Measurements from ENCODE around the gene CDKN2D.

Gene CDKN2D

GRCh38 chr19:10517760-10518443 is 50.9 kb downstream of the CDKN2D start:
- ChIA-PET CTCF (interaction anchor here (1.1 to 3.6 kb wide), 4 partner anchors 10 to 127 kb away, joined by 4 to 14 read pairs (median 10); no protein-coding TSS in a partner anchor), POLR2A (interaction anchor here (0.7 kb wide), 1 partner anchor 52 kb away, joined by 3 read pairs; no protein-coding TSS in a partner anchor)
- peak overlapping the region; percentile 55 for H3K4me3 ChIP-seq (ENCODE audit: low read depth, low read length)
- no peak for DNase-seq (ENCODE audit: low read depth, low spot score)
- no peak for TF ChIP-seq CTCF (IDR thresholded peaks at IDR 0.05; ENCODE audit: insufficient read depth, low read length, missing control alignments)

GRCh38 chr19:10517361-10517759 is 51.4 kb downstream of the CDKN2D start, which contains the start of gene S1PR5:
TSS of gene S1PR5 (minus strand) at chr19:10517447. CDS start at chr19:10515011, 2,436 bp downstream.
- no peak for TF ChIP-seq CTCF (IDR thresholded peaks at IDR 0.05; ENCODE audit: insufficient read depth, low read length, missing control alignments)
- POLR2A ChIA-PET: interaction anchor here (0.7 kb wide), 1 partner anchor 52 kb away, joined by 3 read pairs; no protein-coding TSS in a partner anchor
- DNase-seq (ENCODE audit: low read depth, low spot score): no peak
- CTCF ChIA-PET: interaction anchor here (0.7 to 3.6 kb wide), 7 partner anchors 9 to 200 kb away, joined by 3 to 14 read pairs (median 5); partner anchors contain the start of gene DNM2
- H3K4me3 ChIP-seq (ENCODE audit: low read depth, low read length): peak within 1 kb of the TSS; percentile 55

GRCh38 chr19:10516671-10517286 is 52.0 kb downstream of the CDKN2D start:
- no peak for DNase-seq (ENCODE audit: low read depth, low spot score)
- ChIA-PET POLR2A (interaction anchor here (0.7 kb wide), 1 partner anchor 53 kb away, joined by 3 read pairs; no protein-coding TSS in a partner anchor), CTCF (interaction anchor here (0.7 to 3.6 kb wide), 6 partner anchors 8 to 201 kb away, joined by 3 to 14 read pairs (median 6); partner anchors contain the start of gene DNM2)
- TF ChIP-seq CTCF (IDR thresholded peaks at IDR 0.05; ENCODE audit: insufficient read depth, low read length, missing control alignments): no peak
- peak overlapping the region; percentile 55 for H3K4me3 ChIP-seq (ENCODE audit: low read depth, low read length)
